ENCODE measurements around the gene IRAK1.

Gene IRAK1

DNA sequence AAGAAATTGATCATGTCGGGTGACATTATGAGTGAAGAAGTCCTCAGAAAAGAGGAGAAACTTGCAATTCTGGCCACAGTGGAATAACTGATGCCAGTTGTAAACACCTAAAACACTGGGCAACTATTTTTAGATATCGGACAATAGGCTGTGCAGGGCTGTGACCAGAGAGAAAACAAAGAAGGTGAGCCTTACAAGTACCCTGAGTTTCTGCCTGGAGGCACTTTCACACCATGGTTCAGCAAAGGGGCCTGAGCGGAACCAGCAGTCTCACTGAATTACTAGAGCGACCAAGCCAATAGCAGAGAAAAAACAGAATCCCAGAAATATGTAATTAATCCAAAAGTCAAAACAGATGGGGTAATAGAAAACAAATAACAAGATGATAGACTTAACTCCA lies 11.2 kb downstream of the IRAK1 start (continued):
- TF ChIP-seq, protein P1, sequence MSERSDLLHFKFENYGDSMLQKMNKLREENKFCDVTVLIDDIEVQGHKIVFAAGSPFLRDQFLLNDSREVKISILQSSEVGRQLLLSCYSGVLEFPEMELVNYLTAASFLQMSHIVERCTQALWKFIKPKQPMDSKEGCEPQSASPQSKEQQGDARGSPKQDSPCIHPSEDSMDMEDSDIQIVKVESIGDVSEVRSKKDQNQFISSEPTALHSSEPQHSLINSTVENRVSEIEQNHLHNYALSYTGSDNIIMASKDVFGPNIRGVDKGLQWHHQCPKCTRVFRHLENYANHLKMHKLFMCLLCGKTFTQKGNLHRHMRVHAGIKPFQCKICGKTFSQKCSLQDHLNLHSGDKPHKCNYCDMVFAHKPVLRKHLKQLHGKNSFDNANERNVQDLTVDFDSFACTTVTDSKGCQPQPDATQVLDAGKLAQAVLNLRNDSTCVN (tag by site-specific recombination; optimal IDR thresholded peaks at IDR 0.05) = no peak
- no peak for TF ChIP-seq ZNF19 (tag by site-specific recombination; IDR thresholded peaks at IDR 0.05; ENCODE audit: low read depth)
- TF ChIP-seq ZNF221 (tag by site-specific recombination; IDR thresholded peaks at IDR 0.05; ENCODE audit: borderline replicate concordance) = no peak
- TF ChIP-seq ZNF2 (tag by site-specific recombination; IDR thresholded peaks at IDR 0.05) = no peak
- TF ChIP-seq ZNF169 (tag by site-specific recombination; IDR thresholded peaks at IDR 0.05) = no peak
- TF ChIP-seq ZNF248 (tag by site-specific recombination; IDR thresholded peaks at IDR 0.05) = no peak
- TF ChIP-seq OSR2 (tag by site-specific recombination; IDR thresholded peaks at IDR 0.05) = no peak
- no peak for TF ChIP-seq SALL2 (tag by site-specific recombination; IDR thresholded peaks at IDR 0.05; ENCODE audit: borderline replicate concordance)
- TF ChIP-seq HOXC10 (CRISPR knock-in tag; IDR thresholded peaks at IDR 0.05) = no peak
- TF ChIP-seq, protein P2, sequence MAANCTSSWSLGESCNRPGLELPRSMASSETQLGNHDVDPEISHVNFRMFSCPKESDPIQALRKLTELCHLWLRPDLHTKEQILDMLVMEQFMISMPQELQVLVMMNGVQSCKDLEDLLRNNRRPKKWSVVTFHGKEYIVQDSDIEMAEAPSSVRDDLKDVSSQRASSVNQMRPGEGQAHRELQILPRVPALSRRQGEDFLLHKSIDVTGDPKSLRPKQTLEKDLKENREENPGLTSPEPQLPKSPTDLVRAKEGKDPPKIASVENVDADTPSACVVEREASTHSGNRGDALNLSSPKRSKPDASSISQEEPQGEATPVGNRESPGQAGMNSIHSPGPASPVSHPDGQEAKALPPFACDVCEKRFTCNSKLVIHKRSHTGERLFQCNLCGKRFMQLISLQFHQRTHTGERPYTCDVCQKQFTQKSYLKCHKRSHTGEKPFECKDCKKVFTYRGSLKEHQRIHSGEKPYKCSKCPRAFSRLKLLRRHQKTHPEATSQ (tag by site-specific recombination; IDR thresholded peaks at IDR 0.05) = no peak

DNA sequence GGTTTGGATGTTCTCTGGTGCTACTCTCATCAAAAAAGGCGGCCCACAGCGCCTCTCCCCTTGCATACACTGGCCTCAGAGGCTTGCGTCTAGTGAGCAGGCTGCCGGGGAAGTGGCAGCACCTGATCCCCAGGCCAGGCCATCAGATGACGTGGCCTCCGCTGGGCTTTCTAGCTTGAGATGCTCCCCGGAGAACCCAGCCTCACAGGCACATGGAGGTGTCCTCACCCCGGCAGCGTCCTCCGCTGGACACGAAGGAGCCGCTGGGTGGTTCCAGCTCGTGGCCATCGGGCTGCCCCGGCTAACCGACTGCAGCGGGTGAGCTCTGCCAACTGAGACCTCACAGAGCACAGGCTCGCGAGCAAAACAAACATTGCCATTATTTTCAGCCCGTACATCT lies 12.8 kb downstream of the IRAK1 start:
- TF ChIP-seq, protein P1 (tag by site-specific recombination; optimal IDR thresholded peaks at IDR 0.05) = no peak
- TF ChIP-seq ZFP3 (tag by site-specific recombination; IDR thresholded peaks at IDR 0.05; ENCODE audit: low read depth) = no peak
- TF ChIP-seq ZNF132 (tag by site-specific recombination; IDR thresholded peaks at IDR 0.05; ENCODE audit: borderline replicate concordance) = no peak
- Histone ChIP-seq H3K4me3 (ENCODE audit: low read depth, low read length) (no peak overlapping the region), H3K9me3 (ENCODE audit: control insufficient read depth, insufficient read depth, low read depth, low read length) (no peaks in the 10 kb centered on the region), H3K36me3 (ENCODE audit: control insufficient read depth in 2 of 2, insufficient read depth in 1 of 2, low read length in 2 of 2) (peaks cover 3 to 29% of the 10 kb centered on the region in 2 experiments; a peak in 2 of 3 replicates), H3K27ac (ENCODE audit: extremely low read depth, low read depth, low read length) (no peak overlapping the region), H3K4me1 (ENCODE audit: control insufficient read depth, insufficient read depth, low read length) (no peaks in the 10 kb centered on the region)
- ChIA-PET CTCF (no interaction called here), POLR2A (interaction anchor here (2.0 kb wide), 1 partner anchor 34 kb away, joined by 5 read pairs; the partner anchor contains the start of gene TMEM187)

DNA sequence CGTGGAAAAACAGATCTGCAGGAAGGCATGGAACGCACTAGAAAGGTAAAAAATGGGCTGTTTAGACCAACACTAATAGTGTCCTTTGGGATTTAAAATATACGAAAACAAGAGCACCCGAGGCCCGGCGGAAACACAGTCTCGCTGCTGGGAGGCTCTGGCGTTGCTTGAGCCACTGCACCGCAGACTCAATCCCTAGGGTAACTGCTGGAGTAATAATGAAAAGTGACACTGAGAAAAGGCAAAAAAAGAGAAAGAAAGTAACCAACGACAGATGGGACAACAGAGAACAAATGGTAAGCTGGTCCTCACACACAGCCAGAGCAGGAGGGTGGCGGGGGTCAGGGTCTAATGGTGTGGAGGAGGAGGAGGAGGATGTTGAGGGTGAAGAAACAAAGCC lies 15.4 kb downstream of the IRAK1 start:
- CTCF ChIA-PET = interaction anchor here (0.5 to 4.0 kb wide), 3 partner anchors 9 to 47 kb away, joined by 3 to 29 read pairs (median 3); no protein-coding TSS in a partner anchor
- no peaks in the 10 kb centered on the region for H3K4me1 ChIP-seq (ENCODE audit: control insufficient read depth, insufficient read depth, low read length)
- POLR2A ChIA-PET = interaction anchor here (1.3 kb wide), 1 partner anchor 14 kb away, joined by 5 read pairs; no protein-coding TSS in a partner anchor

More for the DNA sequence above, 15.4 kb downstream of the IRAK1 start:
- Histone ChIP-seq H3K9me3 (ENCODE audit: control insufficient read depth, insufficient read depth, low read depth, low read length) (no peaks in the 10 kb centered on the region), H3K4me3 (ENCODE audit: low read depth, low read length) (no peak overlapping the region), H3K27ac (ENCODE audit: extremely low read depth, low read depth, low read length) (no peak overlapping the region), H3K36me3 (ENCODE audit: control insufficient read depth in 2 of 2, insufficient read depth in 1 of 2, low read length in 2 of 2) (peaks cover 0 to 8% of the 10 kb centered on the region in 2 experiments; a peak in 2 of 3 replicates)
- TF ChIP-seq ZNF433 (tag by site-specific recombination; IDR thresholded peaks at IDR 0.05; ENCODE audit: low read depth) (no peak), ZBTB48 (tag by site-specific recombination; IDR thresholded peaks at IDR 0.05) (no peak), ZNF785 (tag by site-specific recombination; IDR thresholded peaks at IDR 0.05) (no peak), PRDM1 (tag by site-specific recombination; IDR thresholded peaks at IDR 0.05) (no peak), ZBTB7A (tag by site-specific recombination; IDR thresholded peaks at IDR 0.05; ENCODE audit: low read depth) (no peak), SP2 (tag by site-specific recombination; IDR thresholded peaks at IDR 0.05) (no peak)
- TF ChIP-seq, protein P3, sequence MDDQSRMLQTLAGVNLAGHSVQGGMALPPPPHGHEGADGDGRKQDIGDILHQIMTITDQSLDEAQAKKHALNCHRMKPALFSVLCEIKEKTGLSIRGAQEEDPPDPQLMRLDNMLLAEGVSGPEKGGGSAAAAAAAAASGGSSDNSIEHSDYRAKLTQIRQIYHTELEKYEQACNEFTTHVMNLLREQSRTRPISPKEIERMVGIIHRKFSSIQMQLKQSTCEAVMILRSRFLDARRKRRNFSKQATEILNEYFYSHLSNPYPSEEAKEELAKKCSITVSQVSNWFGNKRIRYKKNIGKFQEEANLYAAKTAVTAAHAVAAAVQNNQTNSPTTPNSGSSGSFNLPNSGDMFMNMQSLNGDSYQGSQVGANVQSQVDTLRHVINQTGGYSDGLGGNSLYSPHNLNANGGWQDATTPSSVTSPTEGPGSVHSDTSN (CRISPR knock-in tag; IDR thresholded peaks at IDR 0.05) = no peak
- TF ChIP-seq, protein P4, sequence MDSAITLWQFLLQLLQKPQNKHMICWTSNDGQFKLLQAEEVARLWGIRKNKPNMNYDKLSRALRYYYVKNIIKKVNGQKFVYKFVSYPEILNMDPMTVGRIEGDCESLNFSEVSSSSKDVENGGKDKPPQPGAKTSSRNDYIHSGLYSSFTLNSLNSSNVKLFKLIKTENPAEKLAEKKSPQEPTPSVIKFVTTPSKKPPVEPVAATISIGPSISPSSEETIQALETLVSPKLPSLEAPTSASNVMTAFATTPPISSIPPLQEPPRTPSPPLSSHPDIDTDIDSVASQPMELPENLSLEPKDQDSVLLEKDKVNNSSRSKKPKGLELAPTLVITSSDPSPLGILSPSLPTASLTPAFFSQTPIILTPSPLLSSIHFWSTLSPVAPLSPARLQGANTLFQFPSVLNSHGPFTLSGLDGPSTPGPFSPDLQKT (IDR thresholded peaks at IDR 0.05; ENCODE audit: borderline replicate concordance, low read depth, low read length) = no peak
- TF ChIP-seq, protein P5, sequence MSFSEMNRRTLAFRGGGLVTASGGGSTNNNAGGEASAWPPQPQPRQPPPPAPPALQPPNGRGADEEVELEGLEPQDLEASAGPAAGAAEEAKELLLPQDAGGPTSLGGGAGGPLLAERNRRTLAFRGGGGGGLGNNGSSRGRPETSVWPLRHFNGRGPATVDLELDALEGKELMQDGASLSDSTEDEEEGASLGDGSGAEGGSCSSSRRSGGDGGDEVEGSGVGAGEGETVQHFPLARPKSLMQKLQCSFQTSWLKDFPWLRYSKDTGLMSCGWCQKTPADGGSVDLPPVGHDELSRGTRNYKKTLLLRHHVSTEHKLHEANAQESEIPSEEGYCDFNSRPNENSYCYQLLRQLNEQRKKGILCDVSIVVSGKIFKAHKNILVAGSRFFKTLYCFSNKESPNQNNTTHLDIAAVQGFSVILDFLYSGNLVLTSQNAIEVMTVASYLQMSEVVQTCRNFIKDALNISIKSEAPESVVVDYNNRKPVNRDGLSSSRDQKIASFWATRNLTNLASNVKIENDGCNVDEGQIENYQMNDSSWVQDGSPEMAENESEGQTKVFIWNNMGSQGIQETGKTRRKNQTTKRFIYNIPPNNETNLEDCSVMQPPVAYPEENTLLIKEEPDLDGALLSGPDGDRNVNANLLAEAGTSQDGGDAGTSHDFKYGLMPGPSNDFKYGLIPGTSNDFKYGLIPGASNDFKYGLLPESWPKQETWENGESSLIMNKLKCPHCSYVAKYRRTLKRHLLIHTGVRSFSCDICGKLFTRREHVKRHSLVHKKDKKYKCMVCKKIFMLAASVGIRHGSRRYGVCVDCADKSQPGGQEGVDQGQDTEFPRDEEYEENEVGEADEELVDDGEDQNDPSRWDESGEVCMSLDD (tag by site-specific recombination; IDR thresholded peaks at IDR 0.05) = no peak
